KMS-11 (cell line): ENCODE data around the gene COQ8A.

Experiments
- H2AFZ ChIP-seq: fragments of 200-600 bp; sonication (generic); 2 replicates; pipeline ENCODE4 v1.6.1; 2016; ENCODE audit warnings: antibody characterized with exemption, mixed run types, low read depth
- H3K27ac ChIP-seq: fragments of 200-600 bp; sonication (generic); 2 replicates; pipeline ENCODE4 v1.6.1; 2016; ENCODE audit warnings: mild to moderate bottlenecking, mixed run types
- H3K27me3 ChIP-seq: fragments of 200-600 bp; sonication (generic); 2 replicates; pipeline ENCODE4 v1.6.1; 2017; ENCODE audit warnings: mild to moderate bottlenecking, low read depth, mixed run types, moderate library complexity; ENCODE audit not compliant: insufficient read depth
- H3K36me3 ChIP-seq: fragments of 200-600 bp; sonication (generic); 2 replicates; pipeline ENCODE4 v1.6.1; 2017; ENCODE audit warnings: mild to moderate bottlenecking, mixed run types; ENCODE audit not compliant: insufficient read depth
- H3K4me1 ChIP-seq: fragments of 200-600 bp; sonication (generic); 2 replicates; pipeline ENCODE4 v1.6.1; 2016; ENCODE audit warnings: mild to moderate bottlenecking, low read depth, mixed run types; ENCODE audit not compliant: poor library complexity, severe bottlenecking
- H3K4me2 ChIP-seq: fragments of 200-600 bp; sonication (generic); 2 replicates; pipeline ENCODE4 v1.7.0; 2016; ENCODE audit warnings: mild to moderate bottlenecking, mixed run types
- H3K4me3 ChIP-seq: fragments of 200-600 bp; sonication (generic); IDR thresholded peaks from 2 replicates; pipeline ENCODE4 v1.6.1; 2017; ENCODE audit warnings: low read depth, low read length, mixed read lengths; ENCODE audit not compliant: insufficient read depth
- H3K79me2 ChIP-seq: fragments of 200-600 bp; sonication (generic); 2 replicates; pipeline ENCODE4 v1.6.1; 2016; ENCODE audit warnings: low read depth, mixed run types; ENCODE audit not compliant: insufficient read depth
- H3K9ac ChIP-seq: fragments of 200-600 bp; sonication (generic); 2 replicates; pipeline ENCODE4 v1.6.1; 2016; ENCODE audit warnings: mild to moderate bottlenecking, mixed run types
- H4K20me1 ChIP-seq: fragments of 200-600 bp; sonication (generic); 2 replicates; pipeline ENCODE4 v1.6.1; 2016; ENCODE audit warnings: mild to moderate bottlenecking, mixed run types; ENCODE audit not compliant: insufficient read depth
- TF ChIP-seq, protein P1 (sequence below): fragments of 200-600 bp; sonication (generic); conservative IDR thresholded peaks from 2 replicates; pipeline ENCODE4 v1.6.1; 2017; ENCODE audit warnings: low read depth, mild to moderate bottlenecking, antibody characterized with exemption, low read length, moderate library complexity, mixed read lengths

Gene COQ8A

GRCh38 chr1:226973371-226973897 lies 33.3 kb downstream of the COQ8A start:
- Histone ChIP-seq H3K4me3 (no peak overlapping the region), H3K9ac (no peak overlapping the region), H3K79me2 (no peaks in the 10 kb centered on the region), H3K27ac (no peak overlapping the region), H3K4me2 (no peak overlapping the region), H2AFZ (no peak overlapping the region), H3K36me3 (no peaks in the 10 kb centered on the region), H3K27me3 (no peaks in the 10 kb centered on the region), H3K4me1 (no peaks in the 10 kb centered on the region), H4K20me1 (no peaks in the 10 kb centered on the region)
- TF ChIP-seq, protein P1, sequence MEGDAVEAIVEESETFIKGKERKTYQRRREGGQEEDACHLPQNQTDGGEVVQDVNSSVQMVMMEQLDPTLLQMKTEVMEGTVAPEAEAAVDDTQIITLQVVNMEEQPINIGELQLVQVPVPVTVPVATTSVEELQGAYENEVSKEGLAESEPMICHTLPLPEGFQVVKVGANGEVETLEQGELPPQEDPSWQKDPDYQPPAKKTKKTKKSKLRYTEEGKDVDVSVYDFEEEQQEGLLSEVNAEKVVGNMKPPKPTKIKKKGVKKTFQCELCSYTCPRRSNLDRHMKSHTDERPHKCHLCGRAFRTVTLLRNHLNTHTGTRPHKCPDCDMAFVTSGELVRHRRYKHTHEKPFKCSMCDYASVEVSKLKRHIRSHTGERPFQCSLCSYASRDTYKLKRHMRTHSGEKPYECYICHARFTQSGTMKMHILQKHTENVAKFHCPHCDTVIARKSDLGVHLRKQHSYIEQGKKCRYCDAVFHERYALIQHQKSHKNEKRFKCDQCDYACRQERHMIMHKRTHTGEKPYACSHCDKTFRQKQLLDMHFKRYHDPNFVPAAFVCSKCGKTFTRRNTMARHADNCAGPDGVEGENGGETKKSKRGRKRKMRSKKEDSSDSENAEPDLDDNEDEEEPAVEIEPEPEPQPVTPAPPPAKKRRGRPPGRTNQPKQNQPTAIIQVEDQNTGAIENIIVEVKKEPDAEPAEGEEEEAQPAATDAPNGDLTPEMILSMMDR: no peak

DNA sequence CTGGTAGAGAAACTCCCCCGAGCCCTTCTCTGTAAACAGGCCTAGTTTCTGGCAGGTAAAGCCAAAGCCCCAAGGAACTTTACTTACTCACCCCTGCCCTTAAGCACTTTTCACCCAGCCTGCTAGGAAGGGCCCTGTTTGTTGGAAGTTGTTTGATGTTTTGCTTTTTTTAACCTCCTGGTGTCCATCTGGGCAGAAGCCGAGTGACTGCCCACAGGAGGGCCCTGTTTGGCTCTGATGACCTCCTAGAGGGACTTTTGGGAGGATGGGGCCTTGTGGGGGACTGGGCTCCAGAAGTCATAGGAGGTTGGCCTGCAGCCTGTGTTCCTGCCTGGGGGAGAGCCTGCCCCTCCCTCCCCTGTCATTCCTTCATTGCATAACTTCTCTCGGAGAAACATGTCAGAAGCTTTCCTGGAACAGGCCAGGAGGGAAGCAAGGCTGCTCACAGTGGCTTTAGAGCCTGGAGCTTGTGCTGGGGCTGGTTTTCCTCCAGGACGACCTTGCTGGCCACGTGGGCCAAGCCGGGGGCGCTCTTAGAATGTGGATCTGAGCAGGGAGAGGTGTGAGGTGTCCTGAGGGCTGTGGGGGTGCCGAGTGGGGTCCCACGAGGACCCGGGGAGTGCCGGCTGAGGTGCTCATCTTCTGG lies 33.9 kb downstream of the COQ8A start:
- Histone ChIP-seq H2AFZ (no peak overlapping the region), H3K79me2 (no peaks in the 10 kb centered on the region), H3K4me2 (no peak overlapping the region), H4K20me1 (no peaks in the 10 kb centered on the region), H3K4me3 (no peak overlapping the region), H3K36me3 (no peaks in the 10 kb centered on the region), H3K9ac (no peak overlapping the region), H3K4me1 (no peaks in the 10 kb centered on the region), H3K27ac (no peak overlapping the region), H3K27me3 (no peaks in the 10 kb centered on the region)
- TF ChIP-seq, protein P1: no peak

- Histone ChIP-seq H3K36me3 (no peaks in the 10 kb centered on the region), H3K4me3 (no peak overlapping the region), H3K9ac (no peak overlapping the region), H3K27ac (no peak overlapping the region), H2AFZ (no peak overlapping the region), H3K4me2 (no peak overlapping the region), H4K20me1 (no peaks in the 10 kb centered on the region), H3K79me2 (no peaks in the 10 kb centered on the region), H3K4me1 (no peaks in the 10 kb centered on the region), H3K27me3 (no peaks in the 10 kb centered on the region)
- TF ChIP-seq, protein P1: no peak
These were observed 34.6 kb downstream of the COQ8A start for GRCh38 chr1:226974544-226975258.

GRCh38 chr1:226975259-226976250 lies 35.5 kb downstream of the COQ8A start:
- no peak overlapping the region for H3K4me3 ChIP-seq
- no peaks in the 10 kb centered on the region for H3K36me3 ChIP-seq
- H3K4me2 ChIP-seq: no peak overlapping the region
- no peak overlapping the region for H3K27ac ChIP-seq
- TF ChIP-seq, protein P1: no peak
- H3K27me3 ChIP-seq: no peaks in the 10 kb centered on the region
- H2AFZ ChIP-seq: no peak overlapping the region
- no peaks in the 10 kb centered on the region for H3K4me1 ChIP-seq
- no peaks in the 10 kb centered on the region for H4K20me1 ChIP-seq
- H3K79me2 ChIP-seq: no peaks in the 10 kb centered on the region
- H3K9ac ChIP-seq: no peak overlapping the region
